GM21529 (cell line): ENCODE results near the gene NRXN3.

ENCODE experiments used
- ATAC-seq: cut with Tn5 transposase; IDR thresholded peaks from one replicate; pipeline ENCODE4 v1.9.1; 2021; ENCODE audit not compliant: unreplicated experiment

The NRXN3 gene

GRCh38 chr14:78875049-78875448 is 704.9 kb downstream of the NRXN3 start:
- no peak for ATAC-seq

GRCh38 chr14:78885884-78886283 is 715.7 kb downstream of the NRXN3 start:
- no peak for ATAC-seq

GRCh38 chr14:78897443-78897842 is 727.3 kb downstream of the NRXN3 start:
- no peak for ATAC-seq

GRCh38 chr14:78902010-78902623 is 731.9 kb downstream of the NRXN3 start:
- no peak for ATAC-seq

- ATAC-seq, result no peak
These were observed 733.9 kb downstream of the NRXN3 start for GRCh38 chr14:78904094-78904493.

GRCh38 chr14:78917462-78917861 is 747.3 kb downstream of the NRXN3 start:
- no peak for ATAC-seq

- ATAC-seq, result no peak
These were observed 751.7 kb downstream of the NRXN3 start for GRCh38 chr14:78921856-78922255.

GRCh38 chr14:78927261-78927660 is 757.1 kb downstream of the NRXN3 start:
- ATAC-seq, result no peak

GRCh38 chr14:78933166-78933565 is 763.0 kb downstream of the NRXN3 start:
- ATAC-seq, result no peak

GRCh38 chr14:78933948-78934524 is 763.9 kb downstream of the NRXN3 start:
- ATAC-seq, result no peak

- no peak for ATAC-seq
These were observed 776.8 kb downstream of the NRXN3 start for GRCh38 chr14:78946949-78947348.

GRCh38 chr14:78947681-78948080 is 777.5 kb downstream of the NRXN3 start:
- no peak for ATAC-seq

- no peak for ATAC-seq
These were observed 780.5 kb downstream of the NRXN3 start for GRCh38 chr14:78950649-78951048.

- ATAC-seq, result no peak
These were observed 781.4 kb downstream of the NRXN3 start for GRCh38 chr14:78951602-78952001.

GRCh38 chr14:78959674-78960264 is 789.6 kb downstream of the NRXN3 start:
- peak; percentile 94 for ATAC-seq

GRCh38 chr14:78967111-78967809 is 797.1 kb downstream of the NRXN3 start:
- ATAC-seq, result no peak

GRCh38 chr14:78968265-78968664 is 798.1 kb downstream of the NRXN3 start:
- no peak for ATAC-seq

GRCh38 chr14:78970677-78971076 is 800.5 kb downstream of the NRXN3 start:
- ATAC-seq, result no peak

- ATAC-seq, result no peak
These were observed 802.3 kb downstream of the NRXN3 start for GRCh38 chr14:78972440-78972839.

- no peak for ATAC-seq
These were observed 804.5 kb downstream of the NRXN3 start for GRCh38 chr14:78974691-78975090.

GRCh38 chr14:78975734-78976133 is 805.6 kb downstream of the NRXN3 start:
- ATAC-seq, result no peak

- no peak for ATAC-seq
These were observed 808.7 kb downstream of the NRXN3 start for GRCh38 chr14:78978896-78979295.
